WTC11 (cell line): Measurements from ENCODE around the gene HECW1. TPM values are rescaled to one million over a fixed set of nuclear protein-coding genes. Genes with fewer than 3 reads are reported as not detected.

ENCODE experiments used
- ATAC-seq: fragments of 200-7000 bp; cut with Tn5 transposase; 2 replicates; pipeline ENCODE4 v1.10.0; 2021; ENCODE audit warnings: mild to moderate bottlenecking, moderate library complexity
- CTCF ChIA-PET: fragments of 300-600 bp; sonication (Branson Sonifier 250); formaldehyde crosslinking; loops from one replicate; lab custom pipeline; 2021; ENCODE audit warnings: antibody characterized with exemption; lab: Charles Lee
- POLR2A ChIA-PET: fragments of 350-600 bp; sonication (Branson Sonifier 250); formaldehyde crosslinking; loops from one replicate; lab custom pipeline; 2021; ENCODE audit warnings: antibody characterized with exemption; lab: Charles Lee
- DNase-seq: peaks from one replicate; pipeline ENCODE4 v3.0.0; 2021; ENCODE audit warnings: low spot score
- H3K27ac Mint-ChIP-seq: 2 replicates; pipeline ENCODE4 v1.8.0; 2021; ENCODE audit warnings: mixed read lengths
- H3K27me3 Mint-ChIP-seq: 2 replicates; pipeline ENCODE4 v1.8.0; 2021; ENCODE audit warnings: low read depth, mild to moderate bottlenecking, moderate library complexity, mixed read lengths
- H3K36me3 Mint-ChIP-seq: 2 replicates; pipeline ENCODE4 v1.8.0; 2021; ENCODE audit warnings: mixed read lengths
- H3K4me1 Mint-ChIP-seq: 2 replicates; pipeline ENCODE4 v1.8.0; 2022; ENCODE audit warnings: mixed read lengths
- H3K4me3 Mint-ChIP-seq: 2 replicates; pipeline ENCODE4 v1.8.0; 2021; ENCODE audit warnings: mild to moderate bottlenecking, moderate library complexity, mixed read lengths
- H3K9me3 Mint-ChIP-seq: 2 replicates; pipeline ENCODE4 v1.8.0; 2021; ENCODE audit warnings: mixed read lengths
- AFF4 ChIP-seq: sonication (generic); formaldehyde crosslinking; IDR thresholded peaks from 2 replicates; pipeline ENCODE4 v1.8.1; 2023; ENCODE audit warnings: mild to moderate bottlenecking, missing genetic modification reagents, borderline replicate concordance
- AR ChIP-seq: fragments of 250-450 bp; sonication (Bioruptor Pico); IDR thresholded peaks from 2 replicates; pipeline ENCODE4 v1.9.0; 2021; ENCODE audit warnings: mild to moderate bottlenecking
- ATF1 ChIP-seq: sonication (generic); formaldehyde crosslinking; IDR thresholded peaks from 2 replicates; pipeline ENCODE4 v1.8.1; 2023; ENCODE audit warnings: mild to moderate bottlenecking, moderate library complexity, missing genetic modification reagents
- CBFB ChIP-seq: sonication (generic); formaldehyde crosslinking; IDR thresholded peaks from 2 replicates; pipeline ENCODE4 v1.8.1; 2022; ENCODE audit warnings: mild to moderate bottlenecking, low read depth, missing genetic modification reagents
- CDX4 ChIP-seq: fragments of 250-450 bp; sonication (Bioruptor Pico); IDR thresholded peaks from 2 replicates; pipeline ENCODE4 v1.9.0; 2021; ENCODE audit warnings: moderate library complexity, mild to moderate bottlenecking, inconsistent platforms, borderline replicate concordance
- CREM ChIP-seq: sonication (generic); formaldehyde crosslinking; IDR thresholded peaks from 2 replicates; pipeline ENCODE4 v1.8.1; 2022; ENCODE audit warnings: mild to moderate bottlenecking, missing genetic modification reagents, moderate library complexity
- ETV6 ChIP-seq: sonication (generic); formaldehyde crosslinking; IDR thresholded peaks from 2 replicates; pipeline ENCODE4 v1.8.1; 2022; ENCODE audit warnings: mild to moderate bottlenecking, missing genetic modification reagents
- FOXP4 ChIP-seq: sonication (generic); formaldehyde crosslinking; IDR thresholded peaks from 2 replicates; pipeline ENCODE4 v1.8.0; 2022; ENCODE audit warnings: mild to moderate bottlenecking, missing genetic modification reagents
- PRDM15 ChIP-seq: sonication (generic); formaldehyde crosslinking; IDR thresholded peaks from 2 replicates; pipeline ENCODE4 v1.8.0; 2022; ENCODE audit warnings: missing genetic modification reagents
- SMAD4 ChIP-seq: sonication (generic); formaldehyde crosslinking; IDR thresholded peaks from 2 replicates; pipeline ENCODE4 v1.8.0; 2022; ENCODE audit warnings: mild to moderate bottlenecking, missing genetic modification reagents
- SOX15 ChIP-seq: fragments of 250-450 bp; sonication (Bioruptor Pico); IDR thresholded peaks from 2 replicates; pipeline ENCODE4 v1.9.0; 2021; ENCODE audit warnings: mild to moderate bottlenecking
- ZNF121 ChIP-seq: sonication (generic); formaldehyde crosslinking; IDR thresholded peaks from 2 replicates; pipeline ENCODE4 v1.8.0; 2023; ENCODE audit warnings: missing genetic modification reagents
- ZNF138 ChIP-seq: sonication (generic); formaldehyde crosslinking; conservative IDR thresholded peaks from 2 replicates; pipeline ENCODE4 v1.8.1; 2022; ENCODE audit warnings: mild to moderate bottlenecking, moderate library complexity, missing genetic modification reagents
- ZNF416 ChIP-seq: fragments of 250-450 bp; sonication (Bioruptor Pico); IDR thresholded peaks from 2 replicates; pipeline ENCODE4 v1.9.0; 2021; ENCODE audit warnings: mild to moderate bottlenecking, inconsistent platforms
- total RNA-seq: library from RNA; stranded (reverse); gene quantifications from 3 replicates; pipeline ENCODE4 v1.2.3, GENCODE V29; 2021

Gene HECW1
- total RNA-seq, 1 experiment from 2014 or later: 6.1 TPM

- ATAC-seq: peak; percentile 54
- CTCF ChIA-PET: no interaction called here
These were observed 423.6 kb downstream of the HECW1 start for GRCh38 chr7:43535810-43536585.

More at GRCh38 chr7:43535810-43536585, 423.6 kb downstream of the HECW1 start:
- POLR2A ChIA-PET: no interaction called here
- H3K4me3 Mint-ChIP-seq: no peak overlapping the region
- H3K9me3 Mint-ChIP-seq: no peaks in the 10 kb centered on the region
- no peak for DNase-seq
- TF ChIP-seq SMAD4 (CRISPR knock-in tag) (no peak), ETV6 (CRISPR knock-in tag) (no peak), FOXP4 (no peak), ZNF416 (CRISPR knock-in tag) (no peak), PRDM15 (CRISPR knock-in tag) (no peak), ATF1 (no peak), CBFB (no peak), CREM (CRISPR knock-in tag) (no peak), AFF4 (no peak), SOX15 (no peak), AR (CRISPR knock-in tag) (no peak), CDX4 (CRISPR knock-in tag) (no peak), ZNF138 (CRISPR knock-in tag) (no peak), ZNF121 (no peak)
- H3K27me3 Mint-ChIP-seq: no peaks in the 10 kb centered on the region; the same call in 1 of the 2 replicates
- H3K27ac Mint-ChIP-seq: no peak overlapping the region
- no peaks in the 10 kb centered on the region for H3K36me3 Mint-ChIP-seq
- peaks cover 11% of the 10 kb centered on the region for H3K4me1 Mint-ChIP-seq
